GM18520 (cell line): ENCODE measurements around the gene TMEM209.
"Not testable (repeated sequence)": the region's sequence is repeated elsewhere in the genome, so short reads cannot be mapped to it uniquely, and the experiment has no call there.

Experiments
- ATAC-seq: cut with Tn5 transposase; IDR thresholded peaks from one replicate; pipeline ENCODE4 v1.9.1; 2021; ENCODE audit not compliant: unreplicated experiment

Gene TMEM209

DNA sequence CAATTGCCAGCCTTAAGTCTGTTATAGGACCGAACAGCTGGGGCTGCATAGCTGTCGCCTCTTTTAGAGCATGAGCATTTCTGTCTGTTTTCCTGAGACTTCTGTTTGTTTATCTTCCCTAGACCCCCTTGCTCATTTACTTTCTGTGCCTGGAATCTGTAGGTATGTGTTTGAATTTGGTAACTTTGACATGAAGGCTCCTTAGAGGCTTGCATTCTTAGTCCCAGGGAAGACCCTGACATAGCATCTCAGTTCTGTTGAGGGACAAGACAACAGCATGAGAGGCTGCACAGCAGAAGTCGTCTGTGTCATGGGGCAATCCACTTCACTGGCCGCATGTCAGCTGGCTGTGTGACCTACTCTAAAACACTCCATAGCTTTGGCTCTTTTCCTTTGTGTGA, 76.2 kb downstream of the TMEM209 start:
- ATAC-seq, result no peak

DNA sequence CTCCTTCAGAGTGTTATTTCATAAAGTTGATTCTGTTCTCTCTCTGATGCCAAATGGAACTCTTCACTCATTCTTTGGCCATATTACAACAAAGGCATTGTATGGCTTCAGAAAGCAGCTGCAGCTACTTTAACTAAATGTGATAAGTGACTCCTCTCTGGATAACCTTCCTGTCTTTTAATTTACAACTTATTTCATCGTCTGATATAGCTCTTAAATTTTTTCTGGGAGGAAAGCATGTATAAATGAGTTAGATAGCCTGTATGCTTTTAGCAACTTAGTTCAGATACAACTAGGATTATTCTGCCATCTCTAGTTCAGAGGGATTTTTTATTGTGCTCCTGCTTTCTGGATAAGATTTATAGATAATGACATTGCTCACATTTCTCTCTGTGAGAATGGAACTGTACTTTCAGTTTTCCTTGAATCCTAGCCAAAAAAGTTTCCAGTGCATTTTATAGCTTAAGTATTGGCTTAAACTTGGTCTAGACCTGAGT, 77.3 kb downstream of the TMEM209 start:
- ATAC-seq, result no peak

DNA sequence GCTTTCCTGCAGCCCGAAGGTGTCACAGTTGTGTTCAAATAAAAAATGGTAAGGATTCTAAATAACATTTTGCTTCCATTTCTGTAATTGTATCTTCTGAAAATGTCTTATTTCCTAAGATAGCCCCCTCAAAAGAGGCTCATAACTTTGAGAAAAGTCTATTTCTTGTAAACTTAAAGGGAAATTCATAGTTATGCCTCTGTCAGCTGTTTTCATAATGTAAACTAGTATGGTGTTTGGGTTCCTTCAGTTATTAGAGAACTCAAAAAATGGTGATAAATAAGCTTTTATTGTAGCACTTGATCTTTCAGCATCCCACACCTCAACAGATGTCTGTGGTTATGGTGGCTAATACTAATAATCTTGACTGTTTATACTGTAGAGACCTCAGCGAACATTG, 77.8 kb downstream of the TMEM209 start:
- no peak for ATAC-seq

DNA sequence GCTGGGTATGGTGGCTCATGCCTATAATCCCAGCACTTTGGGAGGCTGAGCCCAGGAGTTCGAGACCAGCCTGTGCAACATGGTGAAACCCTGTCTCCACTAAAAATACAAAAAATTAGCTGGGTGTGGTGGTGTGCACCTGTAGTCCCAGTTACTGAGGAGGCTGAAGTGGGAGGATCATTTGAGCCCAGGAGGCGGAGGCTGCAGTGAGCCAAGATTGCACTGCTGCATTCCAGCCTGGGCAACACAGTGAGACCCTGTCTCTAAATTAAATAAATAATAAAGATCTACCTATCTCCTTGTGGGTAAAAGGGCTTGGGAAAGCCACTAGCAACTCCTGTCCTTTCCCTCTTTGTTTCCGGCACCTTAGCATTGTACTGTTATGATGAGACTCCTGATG, 78.4 kb downstream of the TMEM209 start:
- not testable (repeated sequence) for ATAC-seq

DNA sequence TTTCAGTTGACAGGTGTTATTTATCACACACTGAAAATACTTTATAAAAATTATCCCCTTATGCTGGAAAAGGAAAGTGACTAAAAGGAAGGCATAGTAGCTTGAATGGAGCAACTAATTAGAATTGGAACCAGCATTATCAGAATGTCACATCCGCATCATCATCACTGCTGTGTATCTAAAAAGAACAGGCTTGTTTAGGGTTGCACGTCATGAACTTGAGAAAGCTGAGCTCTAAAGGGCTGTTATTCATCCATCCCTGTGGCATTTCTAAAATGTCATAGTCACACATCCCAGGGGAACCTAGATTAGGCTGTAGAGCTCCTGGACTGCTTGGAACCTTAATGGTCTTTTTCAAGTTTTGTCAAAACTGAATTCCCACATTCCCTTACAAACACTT, 80.5 kb downstream of the TMEM209 start:
- no peak for ATAC-seq

DNA sequence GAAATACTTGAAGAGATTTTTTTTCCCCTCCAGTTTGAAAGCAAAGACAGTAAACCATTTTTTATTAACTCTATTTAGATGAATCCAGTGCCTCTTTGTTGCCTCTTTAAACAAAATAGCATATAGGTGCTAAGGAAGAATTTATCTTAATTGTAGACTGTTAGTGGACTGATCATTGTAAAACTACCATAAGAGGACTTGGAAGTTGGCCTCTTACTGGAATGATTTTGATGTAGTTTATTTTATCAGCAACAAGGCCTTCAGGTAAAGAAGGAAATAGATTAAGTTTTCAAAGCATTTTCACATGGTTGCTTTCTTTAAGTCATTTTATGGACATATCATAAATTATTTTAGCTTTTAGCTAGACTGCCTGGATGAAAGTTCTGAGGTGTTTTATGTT, 81.7 kb downstream of the TMEM209 start:
- ATAC-seq, result no peak

DNA sequence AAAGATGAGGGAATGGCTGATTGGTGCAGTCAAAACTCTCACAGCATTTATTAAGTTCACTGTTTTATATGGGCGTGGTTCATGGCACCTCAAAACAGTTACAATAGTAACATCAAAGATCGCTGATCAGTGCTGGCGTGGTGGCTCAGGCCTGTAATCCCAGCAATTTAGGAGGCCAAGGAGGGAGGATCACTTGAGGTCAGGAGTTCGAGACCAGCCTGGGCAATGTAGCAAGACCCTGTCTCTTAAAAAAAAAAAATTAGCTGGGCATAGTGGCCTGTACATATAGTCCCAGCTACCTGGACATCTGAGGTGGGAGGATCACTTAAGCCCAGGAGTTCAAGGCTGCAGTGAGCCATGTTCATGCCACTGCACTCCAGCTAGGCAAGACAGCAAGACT, 86.4 kb downstream of the TMEM209 start:
- no peak for ATAC-seq

DNA sequence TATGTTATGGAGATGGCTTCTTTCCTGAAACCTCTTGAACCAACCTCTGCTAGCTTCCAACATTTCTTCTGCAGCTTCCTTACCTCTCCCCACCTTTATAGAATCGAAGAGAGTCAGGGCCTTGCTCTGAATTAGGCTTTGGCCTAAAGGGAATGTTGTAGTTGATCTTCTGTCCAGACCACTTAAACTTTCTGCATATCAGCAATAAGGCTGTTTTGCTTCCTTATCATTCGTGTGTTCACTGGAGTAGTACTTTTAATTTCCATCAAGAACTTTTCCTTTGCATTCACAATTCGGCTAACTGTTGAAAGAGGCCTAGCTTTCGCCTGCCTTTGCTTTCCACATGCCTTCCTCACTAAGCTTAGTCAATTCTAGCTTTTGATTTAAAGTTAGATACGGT, 86.9 kb downstream of the TMEM209 start:
- no peak for ATAC-seq

DNA sequence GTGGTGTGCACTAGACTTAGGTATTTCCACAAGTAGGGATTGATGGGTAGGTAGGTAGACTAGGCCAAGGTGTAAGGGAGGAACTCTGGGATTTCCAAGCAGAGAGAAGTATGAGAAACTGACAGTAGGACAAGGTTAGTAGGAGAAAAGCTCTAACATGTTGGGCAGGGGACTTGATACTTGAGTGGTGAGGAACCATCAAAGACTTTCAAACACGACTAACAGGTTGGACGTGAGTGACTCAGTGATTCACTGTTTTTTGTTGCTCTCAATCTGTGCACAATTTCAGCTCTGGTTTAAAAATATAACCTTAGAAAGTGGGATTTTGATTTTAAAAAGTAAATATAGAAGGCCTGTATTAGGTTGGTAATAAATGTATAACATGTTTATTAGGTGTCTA, 90.4 kb downstream of the TMEM209 start:
- no peak for ATAC-seq
